LNCaP clone FGC (cell line): Measurements from ENCODE around the gene GNPDA1.
"Not testable (repeated sequence)": the region's sequence is repeated elsewhere in the genome, so short reads cannot be mapped to it uniquely, and the experiment has no call there.

ENCODE experiments used
- DNase-seq: peaks from one replicate; pipeline ENCODE4 v3.0.0-alpha.2; 2011; ENCODE audit warnings: low read depth
- H3K4me3 ChIP-seq: 2 replicates; pipeline ENCODE4 v1.5.1; 2011; ENCODE audit warnings: mild to moderate bottlenecking, low read depth, low read length, control low read depth
- CTCF ChIP-seq: IDR thresholded peaks from 2 replicates; pipeline ENCODE4 v1.5.1; 2012; ENCODE audit warnings: mild to moderate bottlenecking; ENCODE audit not compliant: control insufficient read depth, insufficient read depth; ENCODE audit errors: extremely low read depth

GNPDA1 gene

GRCh38 chr5:142048272-142048671 lies 35.4 kb upstream of the GNPDA1 start:
- no peak for TF ChIP-seq CTCF
- H3K4me3 ChIP-seq: no peak overlapping the region
- DNase-seq: no peak

GRCh38 chr5:142046191-142046590 lies 33.4 kb upstream of the GNPDA1 start:
- no peak for DNase-seq
- TF ChIP-seq CTCF: no peak
- no peak overlapping the region for H3K4me3 ChIP-seq

- H3K4me3 ChIP-seq, DNase-seq: not testable (repeated sequence)
Observed at GRCh38 chr5:142040881-142041280, 28.1 kb upstream of the GNPDA1 start.

- TF ChIP-seq CTCF: no peak
- no peak for DNase-seq
- no peak overlapping the region for H3K4me3 ChIP-seq
Observed at GRCh38 chr5:142040285-142040684, 27.5 kb upstream of the GNPDA1 start.

- H3K4me3 ChIP-seq: no peak overlapping the region
- no peak for DNase-seq
- no peak for TF ChIP-seq CTCF
Observed at GRCh38 chr5:142038735-142039134, 25.9 kb upstream of the GNPDA1 start.

- DNase-seq, H3K4me3 ChIP-seq: not testable (repeated sequence)
Observed at GRCh38 chr5:142037599-142037998, 24.8 kb upstream of the GNPDA1 start.

- no peak for DNase-seq
- no peak for TF ChIP-seq CTCF
Observed at GRCh38 chr5:142036918-142037317, 24.1 kb upstream of the GNPDA1 start.

GRCh38 chr5:142034994-142035393 lies 22.2 kb upstream of the GNPDA1 start:
- DNase-seq: no peak
- no peak overlapping the region for H3K4me3 ChIP-seq
- no peak for TF ChIP-seq CTCF

More at GRCh38 chr5:142036918-142037317, 24.1 kb upstream of the GNPDA1 start:
- H3K4me3 ChIP-seq: no peak overlapping the region

GRCh38 chr5:142033632-142034567 lies 21.1 kb upstream of the GNPDA1 start:
- DNase-seq, H3K4me3 ChIP-seq: not testable (repeated sequence)
